ENCODE measurements around the gene CYP2F1.
"Not testable (repeated sequence)": the region's sequence is repeated elsewhere in the genome, so short reads cannot be mapped to it uniquely, and the experiment has no call there.

Gene CYP2F1

GRCh38 chr19:41127362-41127761, 13.1 kb downstream of the CYP2F1 start:
- DNase-seq (ENCODE audit: low spot score): not testable (repeated sequence)

- peak; percentile 18 for DNase-seq (ENCODE audit: low spot score)
Observed at GRCh38 chr19:41127801-41128300, 13.6 kb downstream of the CYP2F1 start.

- DNase-seq (ENCODE audit: low spot score): no peak
Observed at GRCh38 chr19:41128692-41129091, 14.5 kb downstream of the CYP2F1 start.

GRCh38 chr19:41131186-41131585, 17.0 kb downstream of the CYP2F1 start:
- DNase-seq (ENCODE audit: low spot score): no peak

- no peak for DNase-seq (ENCODE audit: low spot score)
Observed at GRCh38 chr19:41133260-41133659, 19.0 kb downstream of the CYP2F1 start.

GRCh38 chr19:41134616-41135015, 20.4 kb downstream of the CYP2F1 start:
- no peak for DNase-seq (ENCODE audit: low spot score)

GRCh38 chr19:41135390-41136384, 21.5 kb downstream of the CYP2F1 start:
- DNase-seq (ENCODE audit: low spot score): peak; percentile 45

- no peak for DNase-seq (ENCODE audit: low spot score)
Observed at GRCh38 chr19:41136636-41137455, 22.6 kb downstream of the CYP2F1 start.

GRCh38 chr19:41144403-41144802, 30.2 kb downstream of the CYP2F1 start:
- DNase-seq (ENCODE audit: low spot score): peak; percentile 82

GRCh38 chr19:41149831-41150230, 35.6 kb downstream of the CYP2F1 start:
- DNase-seq (ENCODE audit: low spot score): no peak

- not testable (repeated sequence) for DNase-seq (ENCODE audit: low spot score)
Observed at GRCh38 chr19:41150986-41151385, 36.8 kb downstream of the CYP2F1 start.

GRCh38 chr19:41154060-41154459, 39.8 kb downstream of the CYP2F1 start:
- no peak for DNase-seq (ENCODE audit: low spot score)

- no peak for DNase-seq (ENCODE audit: low spot score)
Observed at GRCh38 chr19:41156207-41156606, 42.0 kb downstream of the CYP2F1 start.

- DNase-seq (ENCODE audit: low spot score): no peak
Observed at GRCh38 chr19:41159881-41160280, 45.6 kb downstream of the CYP2F1 start.

GRCh38 chr19:41161903-41162302, 47.7 kb downstream of the CYP2F1 start:
- no peak for DNase-seq (ENCODE audit: low spot score)

GRCh38 chr19:41166944-41167804, 52.9 kb downstream of the CYP2F1 start:
- no peak for DNase-seq (ENCODE audit: low spot score)

GRCh38 chr19:41172297-41173164, 58.3 kb downstream of the CYP2F1 start:
- no peak for DNase-seq (ENCODE audit: low spot score)

GRCh38 chr19:41174297-41174928, 60.2 kb downstream of the CYP2F1 start:
- no peak for DNase-seq (ENCODE audit: low spot score)

GRCh38 chr19:41175801-41176777, 61.9 kb downstream of the CYP2F1 start:
- DNase-seq (ENCODE audit: low spot score): peak; percentile 72
